Caco-2 (cell line): ENCODE results near the gene DAND5. TPM values are rescaled to one million over a fixed set of nuclear protein-coding genes. Genes with fewer than 3 reads are reported as not detected.

Experiments
- BruUV-seq: library from RNA; stranded (reverse); fragments of 400-500 nt; replicated peaks from 2 replicates; lab custom pipeline; 2021; lab: Mats Ljungman, UMichigan
- CTCF ChIA-PET: fragments of 300-600 bp; sonication (Branson Sonifier 250); formaldehyde crosslinking; loops from one replicate; lab custom pipeline; 2022; ENCODE audit warnings: antibody characterized with exemption; lab: Charles Lee
- POLR2A ChIA-PET: fragments of 300-600 bp; sonication (Branson Sonifier 250); formaldehyde crosslinking; loops from one replicate; lab custom pipeline; 2022; ENCODE audit warnings: antibody characterized with exemption; lab: Charles Lee
- DNase-seq, 2 experiments: peaks; one replicate each; pipeline versions ENCODE4 v3.0.0 to v3.0.0-alpha.2; 2020 to 2022
- H3K27me3 ChIP-seq: replicated peaks from 2 replicates; pipeline ENCODE4 v1.6.0; 2011; ENCODE audit warnings: low read length; ENCODE audit not compliant: control insufficient read depth, insufficient read depth
- H3K36me3 ChIP-seq: 2 replicates; pipeline ENCODE4 v1.5.1; 2011; ENCODE audit warnings: low read length; ENCODE audit not compliant: control insufficient read depth, insufficient read depth
- H3K4me1 ChIP-seq: fragments of 250-450 bp; sonication (Bioruptor Pico); 2 replicates; pipeline ENCODE4 v1.5.1; 2020; ENCODE audit warnings: mild to moderate bottlenecking
- H3K4me3 ChIP-seq: 2 replicates; pipeline ENCODE4 v1.5.1; 2011; ENCODE audit warnings: low read depth, mild to moderate bottlenecking, control low read depth, low read length
- H3K9me3 ChIP-seq: fragments of 250-450 bp; sonication (Bioruptor Pico); 2 replicates; pipeline ENCODE4 v1.5.1; 2020; ENCODE audit warnings: mild to moderate bottlenecking, moderate library complexity
- H3K27ac Mint-ChIP-seq: one replicate; pipeline ENCODE4 v1.8.0; 2022; ENCODE audit warnings: mixed read lengths; ENCODE audit not compliant: unreplicated experiment
- H3K27me3 Mint-ChIP-seq: one replicate; pipeline ENCODE4 v1.8.0; 2022; ENCODE audit warnings: mixed read lengths; ENCODE audit not compliant: insufficient read depth, unreplicated experiment
- H3K36me3 Mint-ChIP-seq: one replicate; pipeline ENCODE4 v1.8.0; 2022; ENCODE audit warnings: mild to moderate bottlenecking, mixed read lengths; ENCODE audit not compliant: insufficient read depth, unreplicated experiment
- H3K4me1 Mint-ChIP-seq: one replicate; pipeline ENCODE4 v1.8.0; 2022; ENCODE audit warnings: low read depth, mixed read lengths; ENCODE audit not compliant: unreplicated experiment
- H3K4me3 Mint-ChIP-seq: one replicate; pipeline ENCODE4 v1.8.0; 2022; ENCODE audit warnings: mild to moderate bottlenecking, moderate library complexity, mixed read lengths; ENCODE audit not compliant: unreplicated experiment
- H3K9me3 Mint-ChIP-seq: one replicate; pipeline ENCODE4 v1.8.0; 2022; ENCODE audit warnings: mixed read lengths; ENCODE audit not compliant: unreplicated experiment
- intact Hi-C: fragments of 100-400 bp; cut with micrococcal nuclease; formaldehyde crosslinking; loops from one replicate; pipeline ENCODE4 v1.10.0; 2022; ENCODE audit not compliant: unreplicated experiment
- total RNA-seq: library from RNA; stranded (reverse); gene quantifications from 2 replicates; pipeline ENCODE4 v1.2.3, GENCODE V29; 2022
- TF ChIP-seq, protein P1 (sequence below), 2 experiments: fragments of 200-600 bp in 1 of 2; IDR thresholded peaks; 1 replicate in 1 of 2; 2 replicates in 1 of 2; pipeline versions ENCODE4 v1.5.1 to v1.8.0; 2011 to 2022; ENCODE audit warnings: antibody characterized with exemption in 1 of 2, control low read depth in 1 of 2, inconsistent platforms in 1 of 2, low read depth in 1 of 2, low read length in 1 of 2, mild to moderate bottlenecking in 1 of 2, moderate library complexity in 1 of 2; ENCODE audit not compliant: insufficient read depth in 1 of 2, severe bottlenecking in 1 of 2, unreplicated experiment in 1 of 2

The DAND5 gene
- total RNA-seq, 1 experiment from 2014 or later = not detected

- Histone ChIP-seq H3K4me3 (no peak overlapping the region), H3K4me1 (peaks cover 8% of the 10 kb centered on the region; the same call in 1 of the 2 replicates), H3K9me3 (no peaks in the 10 kb centered on the region), H3K36me3 (no peaks in the 10 kb centered on the region), H3K27me3 (no peaks in the 10 kb centered on the region)
- no peak for DNase-seq
- ChIA-PET CTCF (no interaction called here), POLR2A (no interaction called here)
- intact Hi-C loops = no loop called here
- H3K4me3 Mint-ChIP-seq = no peak overlapping the region
- H3K9me3 Mint-ChIP-seq = no peaks in the 10 kb centered on the region
- H3K36me3 Mint-ChIP-seq = no peaks in the 10 kb centered on the region
- peaks cover 5% of the 10 kb centered on the region for H3K4me1 Mint-ChIP-seq
- TF ChIP-seq, protein P1, sequence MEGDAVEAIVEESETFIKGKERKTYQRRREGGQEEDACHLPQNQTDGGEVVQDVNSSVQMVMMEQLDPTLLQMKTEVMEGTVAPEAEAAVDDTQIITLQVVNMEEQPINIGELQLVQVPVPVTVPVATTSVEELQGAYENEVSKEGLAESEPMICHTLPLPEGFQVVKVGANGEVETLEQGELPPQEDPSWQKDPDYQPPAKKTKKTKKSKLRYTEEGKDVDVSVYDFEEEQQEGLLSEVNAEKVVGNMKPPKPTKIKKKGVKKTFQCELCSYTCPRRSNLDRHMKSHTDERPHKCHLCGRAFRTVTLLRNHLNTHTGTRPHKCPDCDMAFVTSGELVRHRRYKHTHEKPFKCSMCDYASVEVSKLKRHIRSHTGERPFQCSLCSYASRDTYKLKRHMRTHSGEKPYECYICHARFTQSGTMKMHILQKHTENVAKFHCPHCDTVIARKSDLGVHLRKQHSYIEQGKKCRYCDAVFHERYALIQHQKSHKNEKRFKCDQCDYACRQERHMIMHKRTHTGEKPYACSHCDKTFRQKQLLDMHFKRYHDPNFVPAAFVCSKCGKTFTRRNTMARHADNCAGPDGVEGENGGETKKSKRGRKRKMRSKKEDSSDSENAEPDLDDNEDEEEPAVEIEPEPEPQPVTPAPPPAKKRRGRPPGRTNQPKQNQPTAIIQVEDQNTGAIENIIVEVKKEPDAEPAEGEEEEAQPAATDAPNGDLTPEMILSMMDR (IDR thresholded peaks at IDR 0.05; ENCODE audit: insufficient read depth in 1 of 2, low read depth in 1 of 2, low read length in 1 of 2, severe bottlenecking in 1 of 2, unreplicated experiment in 1 of 2) = no peak
- no TSS peak for BruUV-seq
- H3K27ac Mint-ChIP-seq = no peak overlapping the region
- H3K27me3 Mint-ChIP-seq = peaks cover 26% of the 10 kb centered on the region
Observed at GRCh38 chr19:13014921-13015280, 45.5 kb downstream of the DAND5 start.

DNA sequence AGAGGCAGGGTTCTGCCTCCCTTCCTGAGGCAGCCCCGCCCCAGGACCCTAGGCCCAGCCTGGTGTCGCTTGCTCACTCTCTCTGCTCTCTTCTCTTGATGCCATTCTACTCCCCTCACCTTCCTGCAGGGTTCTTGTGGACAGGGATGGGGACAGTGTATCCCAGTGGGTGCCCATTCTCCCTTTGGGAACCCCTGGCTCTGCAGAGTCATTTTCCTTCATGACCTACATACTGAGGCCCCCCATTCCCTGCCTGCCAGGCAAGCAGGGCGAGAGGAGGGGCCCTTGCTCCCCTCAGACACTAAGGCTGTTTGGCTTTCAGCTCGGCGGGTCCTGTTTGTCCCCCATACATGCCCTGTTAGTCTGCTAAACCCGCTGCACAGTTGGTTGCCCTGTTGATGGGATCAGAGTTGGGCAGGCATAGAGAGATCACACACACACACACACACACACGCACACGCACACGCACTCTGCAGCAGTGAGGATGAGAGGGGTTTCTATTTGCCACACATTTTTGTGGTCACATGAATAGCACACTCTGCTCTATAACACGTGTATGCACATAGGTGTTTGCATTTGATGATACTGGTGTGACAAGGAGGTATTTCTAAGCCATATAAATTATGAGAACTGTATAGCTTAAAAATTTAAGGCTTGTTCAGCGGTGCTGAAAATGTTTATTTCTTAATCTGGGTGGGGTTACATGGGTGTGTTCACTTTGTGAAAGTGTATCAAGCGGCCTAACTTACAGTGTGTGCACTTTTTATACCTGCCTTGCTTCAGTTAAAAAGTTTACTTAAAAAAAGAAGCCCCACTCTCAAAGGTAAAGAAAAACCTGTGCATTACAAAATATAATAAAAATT lies 46.2 kb downstream of the DAND5 start:
- ChIA-PET CTCF (no interaction called here), POLR2A (no interaction called here)
- Mint-ChIP-seq H3K4me3 (no peak overlapping the region), H3K36me3 (no peaks in the 10 kb centered on the region), H3K27ac (no peak overlapping the region), H3K9me3 (no peaks in the 10 kb centered on the region), H3K27me3 (peaks cover 28% of the 10 kb centered on the region), H3K4me1 (peaks cover 5% of the 10 kb centered on the region)
- no peaks in the 10 kb centered on the region for H3K36me3 ChIP-seq
- H3K27me3 ChIP-seq = no peaks in the 10 kb centered on the region
- intact Hi-C loops = no loop called here
- no peak for DNase-seq
- H3K4me3 ChIP-seq = no peak overlapping the region
- TF ChIP-seq, protein P1 (IDR thresholded peaks at IDR 0.05; ENCODE audit: insufficient read depth in 1 of 2, low read depth in 1 of 2, low read length in 1 of 2, severe bottlenecking in 1 of 2, unreplicated experiment in 1 of 2) = no peak
- no TSS peak for BruUV-seq
- peaks cover 8% of the 10 kb centered on the region; the same call in 1 of the 2 replicates for H3K4me1 ChIP-seq
- no peaks in the 10 kb centered on the region for H3K9me3 ChIP-seq

- POLR2A ChIA-PET = no interaction called here
Observed at GRCh38 chr19:13016245-13016627, 46.9 kb downstream of the DAND5 start.

More at GRCh38 chr19:13016245-13016627, 46.9 kb downstream of the DAND5 start:
- no peak overlapping the region for H3K27ac Mint-ChIP-seq
- H3K4me1 Mint-ChIP-seq = peaks cover 5% of the 10 kb centered on the region
- no peaks in the 10 kb centered on the region for H3K36me3 ChIP-seq
- peaks cover 28% of the 10 kb centered on the region for H3K27me3 Mint-ChIP-seq
- intact Hi-C loops = no loop called here
- no TSS peak for BruUV-seq
- H3K9me3 Mint-ChIP-seq = no peaks in the 10 kb centered on the region
- no peaks in the 10 kb centered on the region for H3K9me3 ChIP-seq
- H3K27me3 ChIP-seq = no peaks in the 10 kb centered on the region
- TF ChIP-seq, protein P1 (IDR thresholded peaks at IDR 0.05; ENCODE audit: insufficient read depth in 1 of 2, low read depth in 1 of 2, low read length in 1 of 2, severe bottlenecking in 1 of 2, unreplicated experiment in 1 of 2) = no peak
- H3K4me3 ChIP-seq = no peak overlapping the region
- DNase-seq = no peak
- CTCF ChIA-PET = no interaction called here
- H3K36me3 Mint-ChIP-seq = no peaks in the 10 kb centered on the region
- H3K4me1 ChIP-seq = peaks cover 8% of the 10 kb centered on the region; the same call in 1 of the 2 replicates
- no peak overlapping the region for H3K4me3 Mint-ChIP-seq
